ENCODE measurements around the gene DLG2. TPM values are rescaled to one million over a fixed set of nuclear protein-coding genes. Genes with fewer than 3 reads are reported as not detected.

DLG2 gene
- total RNA-seq, 4 donors from 2014 or later: 0.18 to 8.3 (median 2.5) TPM

DNA sequence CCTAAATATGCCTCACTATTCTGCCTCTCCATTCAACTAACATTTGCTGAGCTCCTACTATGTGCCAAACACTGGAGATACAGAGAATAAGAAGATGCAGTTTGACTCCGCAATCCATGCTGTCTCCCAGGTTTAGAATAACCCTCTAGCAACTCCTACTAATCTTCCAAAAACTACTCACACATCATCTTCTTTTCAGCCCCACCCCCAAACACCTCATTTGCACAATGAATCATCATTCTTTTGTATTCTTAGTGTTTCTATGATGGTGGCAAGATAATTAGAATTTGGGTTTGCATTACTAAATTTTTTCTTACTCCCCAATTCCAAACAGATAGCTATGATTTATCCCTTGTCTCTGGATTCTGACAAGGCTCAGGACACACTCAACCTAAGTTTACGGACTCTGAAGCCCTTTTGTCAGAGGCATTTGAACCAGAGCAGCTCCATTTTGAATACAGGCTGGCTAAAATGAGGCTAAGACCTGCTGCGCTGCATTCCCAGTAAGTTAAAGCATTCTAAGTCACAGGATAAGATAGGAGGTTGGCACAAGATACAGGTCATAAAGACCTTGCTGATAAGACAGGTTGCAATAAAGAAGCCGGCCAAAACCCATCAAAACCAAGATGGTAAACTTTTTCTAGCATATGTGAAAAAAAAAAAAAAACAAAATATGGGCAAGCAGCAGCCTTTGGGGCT is 1038.9 kb downstream of the DLG2 start:
- no peak for DNase-seq
- TF ChIP-seq POLR2A (IDR thresholded peaks at IDR 0.05): no peak
- TF ChIP-seq, protein P1, sequence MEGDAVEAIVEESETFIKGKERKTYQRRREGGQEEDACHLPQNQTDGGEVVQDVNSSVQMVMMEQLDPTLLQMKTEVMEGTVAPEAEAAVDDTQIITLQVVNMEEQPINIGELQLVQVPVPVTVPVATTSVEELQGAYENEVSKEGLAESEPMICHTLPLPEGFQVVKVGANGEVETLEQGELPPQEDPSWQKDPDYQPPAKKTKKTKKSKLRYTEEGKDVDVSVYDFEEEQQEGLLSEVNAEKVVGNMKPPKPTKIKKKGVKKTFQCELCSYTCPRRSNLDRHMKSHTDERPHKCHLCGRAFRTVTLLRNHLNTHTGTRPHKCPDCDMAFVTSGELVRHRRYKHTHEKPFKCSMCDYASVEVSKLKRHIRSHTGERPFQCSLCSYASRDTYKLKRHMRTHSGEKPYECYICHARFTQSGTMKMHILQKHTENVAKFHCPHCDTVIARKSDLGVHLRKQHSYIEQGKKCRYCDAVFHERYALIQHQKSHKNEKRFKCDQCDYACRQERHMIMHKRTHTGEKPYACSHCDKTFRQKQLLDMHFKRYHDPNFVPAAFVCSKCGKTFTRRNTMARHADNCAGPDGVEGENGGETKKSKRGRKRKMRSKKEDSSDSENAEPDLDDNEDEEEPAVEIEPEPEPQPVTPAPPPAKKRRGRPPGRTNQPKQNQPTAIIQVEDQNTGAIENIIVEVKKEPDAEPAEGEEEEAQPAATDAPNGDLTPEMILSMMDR (IDR thresholded peaks at IDR 0.05): no peak
- H3K27ac ChIP-seq: no peak overlapping the region

DNA sequence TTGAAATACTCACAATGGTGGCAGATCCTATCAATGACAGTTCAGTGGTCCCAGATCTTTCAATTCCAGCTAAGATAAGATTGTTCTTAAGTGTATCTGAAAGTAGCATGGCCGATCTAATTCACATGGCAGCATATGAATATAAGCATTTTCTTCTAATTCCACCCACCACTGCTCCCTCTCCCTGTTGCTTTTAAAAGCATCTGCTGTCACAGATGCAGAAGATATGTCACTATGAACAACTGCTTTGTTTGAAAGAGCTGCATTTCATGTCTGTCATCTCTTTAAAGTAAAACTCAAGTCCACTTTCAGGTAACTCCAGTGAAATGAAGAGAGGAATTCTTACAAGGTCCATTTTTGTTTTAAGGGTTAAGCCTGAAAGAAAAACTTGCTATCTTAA is 1044.0 kb downstream of the DLG2 start:
- Histone ChIP-seq H3K4me3 (no peak overlapping the region), H3K27ac (no peak overlapping the region), H3K27me3 (no peaks in the 10 kb centered on the region), H3K9me3 (no peaks in the 10 kb centered on the region), H3K36me3 (no peaks in the 10 kb centered on the region), H3K4me1 (no peaks in the 10 kb centered on the region)
- no peak for TF ChIP-seq POLR2A (IDR thresholded peaks at IDR 0.05)
- TF ChIP-seq, protein P1 (IDR thresholded peaks at IDR 0.05): no peak
- DNase-seq: no peak

More for the DNA sequence above, 1038.9 kb downstream of the DLG2 start:
- Histone ChIP-seq H3K4me3 (no peak overlapping the region), H3K4me1 (no peaks in the 10 kb centered on the region), H3K9me3 (no peaks in the 10 kb centered on the region), H3K36me3 (no peaks in the 10 kb centered on the region), H3K27me3 (no peaks in the 10 kb centered on the region)

DNA sequence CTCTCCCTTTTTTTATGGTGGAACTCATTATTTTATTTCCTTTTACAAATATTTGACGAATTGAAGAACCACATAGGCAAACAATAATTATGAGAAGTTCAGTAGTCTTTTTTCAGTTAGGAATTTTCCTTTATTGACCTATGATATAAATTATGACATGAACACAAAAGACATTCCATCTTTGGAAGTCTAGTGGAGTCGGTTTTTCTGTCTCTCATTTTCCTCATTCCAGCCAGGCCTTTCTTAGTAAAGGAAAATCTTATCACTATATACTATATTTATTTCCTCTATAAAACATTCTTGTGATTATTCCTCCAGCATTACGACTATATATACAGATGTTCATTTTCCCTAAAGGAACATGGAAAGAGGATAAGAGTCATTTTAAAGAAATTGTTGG is 1046.1 kb downstream of the DLG2 start:
- no peak overlapping the region for H3K27ac ChIP-seq
- H3K36me3 ChIP-seq: no peaks in the 10 kb centered on the region

DNA sequence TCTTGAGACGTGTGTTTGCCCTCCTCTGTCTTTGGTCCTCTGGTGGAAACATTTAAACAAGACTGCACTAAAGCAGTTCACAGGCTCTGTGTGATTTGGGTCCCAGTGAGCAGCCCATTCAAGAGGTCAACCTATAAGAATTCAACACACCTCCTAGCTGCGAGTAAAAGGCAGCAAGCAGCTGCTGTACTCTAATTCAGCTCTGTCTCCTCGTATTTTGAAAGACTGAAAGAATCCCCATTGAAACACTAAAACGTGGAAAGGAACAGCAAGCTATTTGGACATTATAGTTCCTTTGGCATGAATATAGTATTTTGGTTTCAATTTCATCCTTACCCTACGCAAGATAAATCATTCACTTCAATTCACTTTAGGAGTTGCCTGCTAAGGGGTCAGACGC is 1046.7 kb downstream of the DLG2 start:
- Histone ChIP-seq H3K9me3 (no peaks in the 10 kb centered on the region), H3K4me3 (no peak overlapping the region), H3K27me3 (no peaks in the 10 kb centered on the region), H3K36me3 (no peaks in the 10 kb centered on the region), H3K4me1 (no peaks in the 10 kb centered on the region), H3K27ac (no peak overlapping the region)
- DNase-seq: no peak
- no peak for TF ChIP-seq POLR2A (IDR thresholded peaks at IDR 0.05)
- TF ChIP-seq, protein P1 (IDR thresholded peaks at IDR 0.05): no peak

More for the DNA sequence above, 1046.1 kb downstream of the DLG2 start:
- TF ChIP-seq, protein P1 (IDR thresholded peaks at IDR 0.05): no peak
- no peaks in the 10 kb centered on the region for H3K9me3 ChIP-seq
- DNase-seq: no peak
- H3K4me1 ChIP-seq: no peaks in the 10 kb centered on the region
- no peak overlapping the region for H3K4me3 ChIP-seq
- no peaks in the 10 kb centered on the region for H3K27me3 ChIP-seq

DNA sequence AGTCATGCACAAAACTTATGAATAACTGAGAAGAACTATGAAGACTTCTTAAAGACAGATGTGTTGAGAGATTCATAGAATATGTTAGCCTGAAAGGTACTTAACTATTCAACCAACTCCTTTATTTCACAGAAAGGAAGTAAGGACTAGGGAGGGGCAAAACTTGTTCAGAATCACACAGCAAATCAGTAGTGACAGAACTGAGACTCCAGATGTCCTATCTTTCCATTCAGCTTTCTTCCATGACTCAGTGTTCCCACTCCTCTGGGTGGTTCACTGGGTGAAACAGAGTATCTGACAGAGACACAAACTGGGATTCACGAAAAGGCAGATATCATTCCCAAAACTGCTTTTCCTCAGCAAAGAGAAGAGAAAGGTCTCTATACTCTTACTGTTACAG is 1053.3 kb downstream of the DLG2 start:
- Histone ChIP-seq H3K4me3 (no peak overlapping the region), H3K27ac (no peak overlapping the region), H3K9me3 (no peaks in the 10 kb centered on the region), H3K36me3 (no peaks in the 10 kb centered on the region), H3K27me3 (no peaks in the 10 kb centered on the region), H3K4me1 (no peaks in the 10 kb centered on the region)
- TF ChIP-seq POLR2A (IDR thresholded peaks at IDR 0.05): no peak
- TF ChIP-seq, protein P1 (IDR thresholded peaks at IDR 0.05): no peak
- DNase-seq: no peak
